ENCODE measurements around the gene CZIB. TPM values are rescaled to one million over a fixed set of nuclear protein-coding genes. Genes with fewer than 3 reads are reported as not detected.

CZIB gene
- total RNA-seq, 2 experiments from 2014 or later = 44.4 to 45.6 TPM

GRCh38 chr1:53256511-53257453, 36.3 kb upstream of the CZIB start:
- no peak for DNase-seq
- Mint-ChIP-seq H3K4me3 (no peak overlapping the region), H3K27ac (no peak overlapping the region), H3K9me3 (no peaks in the 10 kb centered on the region), H3K27me3 (ENCODE audit: low read depth) (no peaks in the 10 kb centered on the region), H3K36me3 (ENCODE audit: low read depth) (peaks cover 56% of the 10 kb centered on the region), H3K4me1 (ENCODE audit: low read depth) (no peaks in the 10 kb centered on the region)
- CTCF ChIA-PET = no interaction called here
- intact Hi-C loops (cut with micrococcal nuclease) = no loop called here

GRCh38 chr1:53255031-53255430, 34.6 kb upstream of the CZIB start:
- CTCF ChIA-PET = interaction anchor here (0.6 to 1.4 kb wide), 2 partner anchors 24 to 101 kb away, joined by 3 read pairs; no protein-coding TSS in a partner anchor
- Mint-ChIP-seq H3K4me3 (no peak overlapping the region), H3K36me3 (ENCODE audit: low read depth) (peaks cover 57% of the 10 kb centered on the region), H3K27me3 (ENCODE audit: low read depth) (no peaks in the 10 kb centered on the region), H3K27ac (no peak overlapping the region), H3K9me3 (no peaks in the 10 kb centered on the region), H3K4me1 (ENCODE audit: low read depth) (no peaks in the 10 kb centered on the region)
- intact Hi-C loops (cut with micrococcal nuclease) = no loop called here
- no peak for DNase-seq

- no peaks in the 10 kb centered on the region for H3K27me3 Mint-ChIP-seq (ENCODE audit: low read depth)
- intact Hi-C loops (cut with micrococcal nuclease) = no loop called here
- peaks cover 58% of the 10 kb centered on the region for H3K36me3 Mint-ChIP-seq (ENCODE audit: low read depth)
- H3K4me3 Mint-ChIP-seq = no peak overlapping the region
- DNase-seq = no peak
- no peaks in the 10 kb centered on the region for H3K4me1 Mint-ChIP-seq (ENCODE audit: low read depth)
- CTCF ChIA-PET = interaction anchor here (0.6 to 1.4 kb wide), 3 partner anchors 24 to 139 kb away, joined by 3 read pairs; no protein-coding TSS in a partner anchor
- H3K27ac Mint-ChIP-seq = no peak overlapping the region
- no peaks in the 10 kb centered on the region for H3K9me3 Mint-ChIP-seq
Measured at GRCh38 chr1:53254011-53254640, 33.7 kb upstream of the CZIB start.

- CTCF ChIA-PET = no interaction called here
- no peak overlapping the region for H3K4me3 Mint-ChIP-seq
Measured at GRCh38 chr1:53250325-53250724, 29.9 kb upstream of the CZIB start.

GRCh38 chr1:53249706-53250105, 29.3 kb upstream of the CZIB start:
- Mint-ChIP-seq H3K4me3 (no peak overlapping the region), H3K36me3 (ENCODE audit: low read depth) (peaks cover 51% of the 10 kb centered on the region), H3K27me3 (ENCODE audit: low read depth) (no peaks in the 10 kb centered on the region), H3K4me1 (ENCODE audit: low read depth) (no peaks in the 10 kb centered on the region), H3K9me3 (no peaks in the 10 kb centered on the region), H3K27ac (no peak overlapping the region)
- DNase-seq = no peak
- intact Hi-C loops (cut with micrococcal nuclease) = no loop called here
- CTCF ChIA-PET = no interaction called here

More at GRCh38 chr1:53250325-53250724, 29.9 kb upstream of the CZIB start:
- intact Hi-C loops (cut with micrococcal nuclease) = no loop called here
- no peak for DNase-seq
- H3K4me1 Mint-ChIP-seq (ENCODE audit: low read depth) = no peaks in the 10 kb centered on the region
- H3K27me3 Mint-ChIP-seq (ENCODE audit: low read depth) = no peaks in the 10 kb centered on the region
- H3K9me3 Mint-ChIP-seq = no peaks in the 10 kb centered on the region
- no peak overlapping the region for H3K27ac Mint-ChIP-seq
- peaks cover 57% of the 10 kb centered on the region for H3K36me3 Mint-ChIP-seq (ENCODE audit: low read depth)

- CTCF ChIA-PET = interaction anchor here (0.6 kb wide), 1 partner anchor 737 kb away, joined by 5 read pairs; no protein-coding TSS in a partner anchor
- no peak for DNase-seq
- Mint-ChIP-seq H3K27me3 (ENCODE audit: low read depth) (no peaks in the 10 kb centered on the region), H3K4me3 (no peak overlapping the region), H3K4me1 (ENCODE audit: low read depth) (no peaks in the 10 kb centered on the region), H3K36me3 (ENCODE audit: low read depth) (peaks cover 41% of the 10 kb centered on the region), H3K9me3 (no peaks in the 10 kb centered on the region), H3K27ac (no peak overlapping the region)
- intact Hi-C loops (cut with micrococcal nuclease) = no loop called here
Measured at GRCh38 chr1:53246261-53247134, 26.1 kb upstream of the CZIB start.

- CTCF ChIA-PET = no interaction called here
- Mint-ChIP-seq H3K27ac (no peak overlapping the region), H3K27me3 (ENCODE audit: low read depth) (no peaks in the 10 kb centered on the region), H3K36me3 (ENCODE audit: low read depth) (peaks cover 22% of the 10 kb centered on the region), H3K9me3 (no peaks in the 10 kb centered on the region), H3K4me1 (ENCODE audit: low read depth) (peaks cover under 1% of the 10 kb centered on the region), H3K4me3 (no peak overlapping the region)
- intact Hi-C loops (cut with micrococcal nuclease) = no loop called here
- DNase-seq = no peak
Measured at GRCh38 chr1:53244141-53244540, 23.7 kb upstream of the CZIB start.

GRCh38 chr1:53242381-53242780, 21.9 kb upstream of the CZIB start:
- no peak overlapping the region for H3K27ac Mint-ChIP-seq

GRCh38 chr1:53241828-53242227, 21.4 kb upstream of the CZIB start:
- Mint-ChIP-seq H3K36me3 (ENCODE audit: low read depth) (peaks cover 8% of the 10 kb centered on the region), H3K9me3 (no peaks in the 10 kb centered on the region), H3K4me3 (no peak overlapping the region), H3K27ac (no peak overlapping the region), H3K4me1 (ENCODE audit: low read depth) (peaks cover 16% of the 10 kb centered on the region), H3K27me3 (ENCODE audit: low read depth) (no peaks in the 10 kb centered on the region)
- no peak for DNase-seq
- CTCF ChIA-PET = no interaction called here
- intact Hi-C loops (cut with micrococcal nuclease) = no loop called here

More at GRCh38 chr1:53242381-53242780, 21.9 kb upstream of the CZIB start:
- Mint-ChIP-seq H3K36me3 (ENCODE audit: low read depth) (peaks cover 11% of the 10 kb centered on the region), H3K9me3 (no peaks in the 10 kb centered on the region), H3K4me3 (no peak overlapping the region), H3K27me3 (ENCODE audit: low read depth) (no peaks in the 10 kb centered on the region), H3K4me1 (ENCODE audit: low read depth) (peaks cover 13% of the 10 kb centered on the region)
- CTCF ChIA-PET = interaction anchor here (0.6 kb wide), 1 partner anchor 18 kb away, joined by 4 read pairs; no protein-coding TSS in a partner anchor
- intact Hi-C loops (cut with micrococcal nuclease) = no loop called here
- DNase-seq = no peak

- CTCF ChIA-PET = no interaction called here
- Mint-ChIP-seq H3K27ac (peak within 1 kb of the TSS; percentile 82), H3K9me3 (no peaks in the 10 kb centered on the region), H3K27me3 (ENCODE audit: low read depth) (no peaks in the 10 kb centered on the region), H3K4me1 (ENCODE audit: low read depth) (peaks cover 28% of the 10 kb centered on the region), H3K4me3 (peak within 1 kb of the TSS; percentile 94), H3K36me3 (ENCODE audit: low read depth) (peaks cover 8% of the 10 kb centered on the region)
- intact Hi-C loops (cut with micrococcal nuclease) = loop anchor here (1.0 to 5.0 kb wide), 7 partner anchors 18 to 815 kb away; partner anchors contain the start of genes CPT2, CZIB, IFT25 and LRRC42
- DNase-seq = peak; percentile 96
Measured at GRCh38 chr1:53238197-53239155, 18.0 kb upstream of the CZIB start, which contains the start of gene MAGOH. Gene MAGOH, minus strand, starts transcription at chr1:53238518. Its CDS starts 70 bp downstream, at chr1:53238448.

- H3K36me3 Mint-ChIP-seq (ENCODE audit: low read depth) = peaks cover 8% of the 10 kb centered on the region
- CTCF ChIA-PET = no interaction called here
Measured at GRCh38 chr1:53237638-53238037, 17.2 kb upstream of the CZIB start.

More at GRCh38 chr1:53237638-53238037, 17.2 kb upstream of the CZIB start:
- Mint-ChIP-seq H3K4me1 (ENCODE audit: low read depth) (peaks cover 28% of the 10 kb centered on the region), H3K27ac (peak overlapping the region; percentile 82), H3K27me3 (ENCODE audit: low read depth) (no peaks in the 10 kb centered on the region), H3K4me3 (peak overlapping the region; percentile 94), H3K9me3 (no peaks in the 10 kb centered on the region)
- no peak for DNase-seq
- intact Hi-C loops (cut with micrococcal nuclease) = loop anchor here (1.0 to 5.0 kb wide), 7 partner anchors 17 to 816 kb away; partner anchors contain the start of genes CPT2, CZIB, IFT25 and LRRC42

All from activated naive CD4-positive, alpha-beta T cell treated with anti-CD3 and anti-CD28 coated beads for 36 hours (primary cell).